Measurements from ENCODE around the gene CBL. TPM values are rescaled to one million over a fixed set of nuclear protein-coding genes. Genes with fewer than 3 reads are reported as not detected.

The CBL gene
- total RNA-seq, 1 donor from 2014 or later: 42.1 TPM

GRCh38 chr11:119320776-119321524, 114.8 kb downstream of the CBL start:
- intact Hi-C loops (cut with micrococcal nuclease): loop anchor here (1.0 to 5.0 kb wide), 5 partner anchors 17 to 530 kb away; partner anchors contain the start of genes DDX6, NLRX1, RPS25 and TRAPPC4

- intact Hi-C loops (cut with micrococcal nuclease): loop anchor here (2.0 to 5.0 kb wide), 5 partner anchors 16 to 410 kb away; partner anchors contain the start of genes HYOU1, RPS25 and TRAPPC4
Observed at GRCh38 chr11:119322360-119322739, 116.2 kb downstream of the CBL start.

GRCh38 chr11:119322921-119323531, 116.9 kb downstream of the CBL start:
- intact Hi-C loops (cut with micrococcal nuclease): loop anchor here (1.0 to 5.0 kb wide), 12 partner anchors 11 to 411 kb away; partner anchors contain the start of genes HYOU1, RNF26, RPS25 and TRAPPC4

- intact Hi-C loops (cut with micrococcal nuclease): loop anchor here (1.0 to 5.0 kb wide), 12 partner anchors 11 to 411 kb away; partner anchors contain the start of genes HYOU1, RNF26, RPS25 and TRAPPC4
Observed at GRCh38 chr11:119323532-119324033, 117.4 kb downstream of the CBL start.

GRCh38 chr11:119324189-119324588, 118.0 kb downstream of the CBL start:
- intact Hi-C loops (cut with micrococcal nuclease): loop anchor here (5.0 kb wide), 2 partner anchors 307 to 412 kb away; partner anchors contain the start of genes RPS25 and TRAPPC4

- intact Hi-C loops (cut with micrococcal nuclease): no loop called here
Observed at GRCh38 chr11:119329320-119329719, 123.2 kb downstream of the CBL start.

GRCh38 chr11:119330237-119330636, 124.1 kb downstream of the CBL start:
- intact Hi-C loops (cut with micrococcal nuclease): loop anchor here (5.0 kb wide), 1 partner anchor 333 kb away; the partner anchor contains the start of gene CENATAC

- intact Hi-C loops (cut with micrococcal nuclease): loop anchor here (5.0 kb wide), 1 partner anchor 335 kb away; the partner anchor contains the start of gene CENATAC
Observed at GRCh38 chr11:119332111-119332765, 126.1 kb downstream of the CBL start.

GRCh38 chr11:119334174-119334930, 128.2 kb downstream of the CBL start, which contains the start of gene RNF26:
Gene RNF26, plus strand, starts transcription at chr11:119334527. Its CDS starts 596 bp downstream, at chr11:119335123.
- intact Hi-C loops (cut with micrococcal nuclease): loop anchor here (1.0 to 5.0 kb wide), 10 partner anchors 11 to 337 kb away; partner anchors contain the start of genes C2CD2L, CENATAC, HINFP and HYOU1

GRCh38 chr11:119335091-119335654, 129.0 kb downstream of the CBL start:
- intact Hi-C loops (cut with micrococcal nuclease): loop anchor here (2.0 kb wide), 1 partner anchor 228 kb away; the partner anchor contains the start of gene C2CD2L

GRCh38 chr11:119335655-119336543, 129.8 kb downstream of the CBL start:
- intact Hi-C loops (cut with micrococcal nuclease): loop anchor here (2.0 kb wide), 1 partner anchor 229 kb away; the partner anchor contains the start of gene C2CD2L

- intact Hi-C loops (cut with micrococcal nuclease): no loop called here
Observed at GRCh38 chr11:119336744-119337469, 130.8 kb downstream of the CBL start.

- intact Hi-C loops (cut with micrococcal nuclease): loop anchor here (1.0 kb wide), 4 partner anchors 16 to 270 kb away; partner anchors contain the start of genes CBL, USP2 and VPS11
Observed at GRCh38 chr11:119337581-119338317, 131.6 kb downstream of the CBL start.

- intact Hi-C loops (cut with micrococcal nuclease): loop anchor here (1.0 kb wide), 4 partner anchors 17 to 271 kb away; partner anchors contain the start of genes CBL, USP2 and VPS11
Observed at GRCh38 chr11:119338318-119338890, 132.3 kb downstream of the CBL start.

GRCh38 chr11:119338965-119339588, 132.9 kb downstream of the CBL start:
- intact Hi-C loops (cut with micrococcal nuclease): loop anchor here (1.0 kb wide), 4 partner anchors 18 to 272 kb away; partner anchors contain the start of genes CBL, USP2 and VPS11

Data from T-helper 1 cell treated with Interleukin-12 subunit alpha and Interleukin-12 subunit beta and Interleukin-4 antibody, amounts not matched to agents 30 ng/mL and 1 ng/mL, for 36 hours (primary cell).